SK-N-DZ (cell line): ENCODE measurements around the gene GAST.
"Not testable (repeated sequence)": the region's sequence is repeated elsewhere in the genome, so short reads cannot be mapped to it uniquely, and the experiment has no call there.

Source experiments
- DNase-seq: peaks from one replicate; pipeline ENCODE4 v3.0.0-alpha.2; 2015; ENCODE audit warnings: low spot score

GAST gene

DNA sequence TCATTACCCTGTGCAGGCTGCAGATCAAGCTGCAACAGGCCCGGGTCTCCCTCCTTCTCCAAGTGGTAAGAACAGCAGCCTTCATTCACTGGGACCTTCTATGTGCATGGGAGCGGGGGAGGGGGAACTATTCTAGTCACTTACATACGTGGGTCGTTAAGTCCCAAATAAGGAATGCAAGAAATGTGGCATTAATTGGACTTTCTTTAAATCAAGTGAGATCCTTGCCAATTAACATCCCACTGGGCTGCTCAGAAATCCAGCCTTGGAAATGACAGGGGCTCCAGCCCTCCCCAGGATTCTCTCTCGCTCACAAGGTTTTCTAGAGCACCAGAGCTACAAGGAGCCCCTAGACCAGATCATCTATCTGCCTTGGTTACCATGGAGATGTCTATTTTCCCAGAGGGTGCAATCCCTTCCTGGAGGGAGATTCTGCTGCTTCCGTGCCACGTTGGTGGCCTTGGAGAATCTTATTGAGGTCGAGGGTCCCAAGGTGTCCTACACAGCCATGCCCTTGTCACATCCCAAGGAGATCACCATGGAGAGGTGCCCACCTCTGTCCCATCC, 28.6 kb upstream of the GAST start:
- peak; percentile 83 for DNase-seq

DNA sequence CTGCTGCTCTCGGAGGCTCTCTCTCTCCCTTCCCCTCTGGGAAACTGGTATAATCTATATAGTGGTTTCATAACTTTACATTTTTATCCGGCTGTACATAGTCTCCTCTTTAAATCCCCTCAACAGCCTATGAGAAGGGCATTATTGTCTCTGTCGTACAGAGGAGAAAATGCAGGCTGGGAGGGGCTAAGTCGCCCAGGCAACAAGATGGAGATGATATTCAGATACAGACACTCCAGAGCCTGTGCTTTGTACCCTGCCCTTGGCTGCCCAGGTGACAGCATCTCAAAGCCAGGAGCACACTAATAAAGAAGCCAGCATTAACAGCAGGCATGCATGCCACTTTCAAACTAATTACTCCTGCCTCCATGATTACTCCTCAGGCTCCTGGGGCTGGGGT, 28.1 kb upstream of the GAST start:
- DNase-seq, result peak; percentile 82

DNA sequence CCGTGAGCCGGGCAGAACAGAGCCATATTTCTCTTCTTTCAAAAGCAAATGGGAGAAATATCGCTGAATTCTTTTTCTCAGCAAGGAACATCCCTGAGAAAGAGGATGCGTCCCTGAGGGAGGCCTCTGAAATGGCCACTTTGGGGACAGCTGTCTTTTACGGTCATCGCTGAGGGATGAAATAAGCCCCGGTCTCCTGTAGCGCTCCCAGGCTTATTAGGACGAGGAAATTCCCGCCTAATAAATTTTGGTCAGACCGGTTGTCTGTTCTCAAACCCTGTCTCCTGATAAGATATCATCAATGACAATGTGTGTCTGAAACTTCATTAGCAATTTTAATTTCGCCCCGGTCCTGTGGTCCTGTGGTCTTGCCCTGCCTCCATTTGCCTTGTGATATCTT, 26.4 kb upstream of the GAST start:
- not testable (repeated sequence) for DNase-seq

DNA sequence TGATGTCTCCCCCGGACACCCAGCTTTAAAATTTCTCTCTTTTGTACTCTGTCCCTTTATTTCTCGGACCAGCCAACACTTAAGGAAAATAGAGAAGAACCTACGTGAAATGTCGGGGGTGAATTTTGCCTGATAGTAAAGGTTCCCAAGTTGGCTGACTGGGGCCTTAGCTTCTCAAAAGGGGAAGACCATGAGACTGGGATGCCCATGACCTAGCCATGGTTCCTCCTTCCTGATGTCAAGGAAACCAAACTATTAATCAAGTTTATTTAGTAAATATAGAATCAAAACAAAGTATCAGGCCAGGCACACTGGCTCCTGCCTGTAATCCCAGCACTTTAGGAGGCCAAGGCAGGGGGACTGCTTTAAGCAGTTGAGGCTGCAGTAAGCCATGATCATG, 25.9 kb upstream of the GAST start:
- DNase-seq, result no peak

DNA sequence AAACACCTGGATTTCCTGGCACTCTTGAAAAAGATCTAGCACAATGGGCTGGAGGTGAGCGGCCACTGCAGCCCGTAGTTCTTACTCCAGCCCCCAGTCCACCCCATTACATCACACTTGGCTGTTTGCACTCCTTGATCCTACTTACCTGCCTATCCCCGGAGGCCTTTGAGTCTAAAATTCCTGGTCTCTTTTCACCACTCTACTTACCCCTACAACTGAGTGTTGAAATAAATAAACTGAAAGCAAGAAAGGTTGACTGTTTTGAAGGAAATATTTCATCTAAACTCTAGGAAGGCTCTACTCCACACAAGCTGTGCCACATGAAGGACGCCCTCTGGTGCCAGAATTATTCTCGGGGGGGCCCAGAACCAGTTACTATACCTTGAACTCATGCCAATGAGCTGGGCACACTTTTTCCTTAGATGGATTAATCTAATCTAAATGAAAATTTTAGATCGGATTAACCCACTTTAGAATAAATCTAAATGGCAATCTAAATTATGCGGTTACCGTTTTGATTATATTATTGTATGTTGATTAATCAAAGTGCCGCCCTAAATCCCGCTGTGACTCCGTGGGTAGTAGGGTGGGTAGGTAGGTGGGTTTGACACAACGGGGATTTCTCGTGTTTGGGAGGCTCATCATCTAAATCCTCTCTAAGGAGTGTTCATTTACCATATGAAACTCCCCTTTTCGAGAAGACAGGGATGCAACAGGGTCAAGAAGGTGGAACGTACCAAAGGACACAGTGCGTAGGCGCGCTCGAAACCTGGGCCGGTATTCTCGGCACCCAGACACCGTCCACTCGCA, 24.1 kb upstream of the GAST start:
- no peak for DNase-seq

DNA sequence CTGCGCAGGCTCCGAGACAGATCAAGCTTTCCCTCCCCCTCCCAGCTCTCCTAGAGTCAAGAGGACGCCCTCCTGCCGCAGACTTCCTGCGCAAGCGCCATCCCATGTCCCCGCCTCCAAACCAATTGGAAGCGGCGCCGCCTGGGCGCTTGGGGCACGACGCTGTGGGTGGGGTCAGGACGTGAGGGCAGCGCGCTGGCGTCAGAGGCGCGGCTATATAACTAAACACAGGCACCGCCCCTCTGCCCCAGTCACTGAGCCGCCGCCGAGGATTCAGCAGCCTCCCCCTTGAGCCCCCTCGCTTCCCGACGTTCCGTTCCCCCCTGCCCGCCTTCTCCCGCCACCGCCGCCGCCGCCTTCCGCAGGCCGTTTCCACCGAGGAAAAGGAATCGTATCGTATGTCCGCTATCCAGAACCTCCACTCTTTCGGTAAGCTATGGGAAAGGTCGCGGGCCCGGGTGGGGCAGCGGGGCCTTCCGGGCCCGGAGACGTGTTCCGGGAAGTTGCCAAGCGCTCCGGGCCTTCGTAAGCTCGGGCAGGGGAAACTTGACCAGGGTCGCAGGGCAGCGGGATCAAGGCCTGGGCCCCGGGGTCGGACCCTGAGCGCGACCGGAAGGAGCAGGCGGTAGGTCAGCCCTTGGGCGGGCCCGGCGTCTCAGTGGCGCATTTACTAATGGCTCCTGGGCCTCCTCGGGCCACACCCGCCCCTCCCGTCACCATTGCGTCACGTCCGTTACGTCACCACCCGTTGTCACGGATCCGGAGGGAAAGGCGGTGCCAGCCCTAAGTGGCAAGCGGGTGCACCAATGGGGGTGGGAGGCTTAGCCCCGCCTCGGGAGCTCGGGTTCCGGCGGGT, 23.3 kb upstream of the GAST start, which contains the start of gene EIF1:
Gene EIF1, plus strand, starts transcription at position 245 of the 856 bp plus-strand sequence. Its CDS starts 154 bp downstream, at position 399.
- DNase-seq, result peak; percentile 99

DNA sequence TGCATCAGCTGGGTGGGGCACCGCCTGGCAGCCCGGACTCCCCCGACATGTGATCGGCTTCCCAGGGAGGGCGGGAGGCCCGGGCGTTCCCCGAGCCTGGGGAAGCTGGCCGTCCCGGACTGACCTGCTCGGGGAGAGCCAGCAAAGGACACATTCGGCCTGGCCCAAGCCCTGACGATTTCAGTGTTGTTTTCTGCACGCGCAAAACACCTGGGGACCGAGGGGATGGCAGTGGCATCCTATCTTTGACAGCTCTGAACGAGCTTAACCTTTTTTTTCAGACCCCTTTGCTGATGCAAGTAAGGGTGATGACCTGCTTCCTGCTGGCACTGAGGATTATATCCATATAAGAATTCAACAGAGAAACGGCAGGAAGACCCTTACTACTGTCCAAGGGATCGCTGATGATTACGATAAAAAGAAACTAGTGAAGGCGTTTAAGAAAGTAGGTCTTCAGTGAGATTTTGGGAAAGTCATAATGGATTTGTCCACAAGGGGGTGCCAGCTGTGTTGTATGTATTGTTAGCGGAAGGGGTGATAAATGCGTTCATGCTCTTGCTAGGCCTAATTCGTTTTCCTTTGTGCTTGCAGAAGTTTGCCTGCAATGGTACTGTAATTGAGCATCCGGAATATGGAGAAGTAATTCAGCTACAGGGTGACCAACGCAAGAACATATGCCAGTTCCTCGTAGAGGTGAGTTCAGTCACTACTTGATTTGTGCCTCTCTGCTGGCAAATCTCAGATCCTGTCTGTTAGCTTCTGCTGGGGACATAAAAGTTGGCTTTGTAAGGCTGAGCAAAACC, 22.4 kb upstream of the GAST start:
- peak; percentile 77 for DNase-seq

DNA sequence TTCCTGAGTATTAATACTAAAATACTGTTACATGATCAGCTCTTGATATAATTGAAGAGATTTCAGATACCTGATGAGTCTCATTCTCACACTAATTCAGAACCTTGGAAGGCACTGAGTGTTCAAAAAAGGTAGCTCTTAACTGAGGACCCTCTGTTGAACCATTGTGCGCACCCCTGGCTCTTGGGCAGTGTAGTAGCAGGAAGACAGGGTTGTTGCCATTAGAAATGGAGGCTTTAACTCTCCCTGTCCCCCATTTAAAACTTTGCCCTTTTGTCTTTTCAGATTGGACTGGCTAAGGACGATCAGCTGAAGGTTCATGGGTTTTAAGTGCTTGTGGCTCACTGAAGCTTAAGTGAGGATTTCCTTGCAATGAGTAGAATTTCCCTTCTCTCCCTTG, 21.6 kb upstream of the GAST start:
- DNase-seq, result no peak

DNA sequence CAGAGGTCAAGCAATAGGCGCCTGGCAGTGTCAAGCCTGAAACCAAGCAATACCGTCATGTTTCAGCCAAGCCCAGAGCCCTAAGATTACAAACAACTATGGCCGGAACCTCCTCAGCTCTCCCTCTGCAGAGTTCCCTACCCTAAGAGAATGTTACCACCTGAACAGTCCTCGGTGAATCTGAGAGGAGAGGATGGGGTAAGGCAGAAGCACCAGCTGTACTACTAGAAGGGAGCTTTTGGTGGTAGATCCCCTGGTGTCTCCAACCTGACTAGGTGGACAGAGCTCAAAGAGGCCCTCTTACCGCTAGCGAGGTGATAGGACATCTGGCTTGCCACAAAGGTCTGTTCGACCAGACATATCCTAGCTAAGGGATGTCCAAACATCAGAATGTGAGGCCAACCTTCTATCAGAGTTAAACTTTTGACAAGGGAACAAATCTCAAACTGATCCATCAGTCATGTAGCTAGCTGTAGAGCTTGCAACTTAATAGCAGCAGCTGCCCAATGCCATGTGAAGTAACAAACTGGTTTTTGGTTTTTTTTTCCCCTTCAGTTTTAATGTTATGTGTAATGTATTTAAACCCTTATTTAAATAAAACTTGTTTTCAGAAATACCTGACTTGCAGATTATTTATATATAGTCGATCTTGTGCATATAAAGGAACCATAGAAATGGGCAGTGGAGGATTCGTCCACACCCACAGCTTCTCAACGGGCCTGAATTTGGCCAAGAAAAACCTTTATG, 20.9 kb upstream of the GAST start:
- DNase-seq, result no peak

DNA sequence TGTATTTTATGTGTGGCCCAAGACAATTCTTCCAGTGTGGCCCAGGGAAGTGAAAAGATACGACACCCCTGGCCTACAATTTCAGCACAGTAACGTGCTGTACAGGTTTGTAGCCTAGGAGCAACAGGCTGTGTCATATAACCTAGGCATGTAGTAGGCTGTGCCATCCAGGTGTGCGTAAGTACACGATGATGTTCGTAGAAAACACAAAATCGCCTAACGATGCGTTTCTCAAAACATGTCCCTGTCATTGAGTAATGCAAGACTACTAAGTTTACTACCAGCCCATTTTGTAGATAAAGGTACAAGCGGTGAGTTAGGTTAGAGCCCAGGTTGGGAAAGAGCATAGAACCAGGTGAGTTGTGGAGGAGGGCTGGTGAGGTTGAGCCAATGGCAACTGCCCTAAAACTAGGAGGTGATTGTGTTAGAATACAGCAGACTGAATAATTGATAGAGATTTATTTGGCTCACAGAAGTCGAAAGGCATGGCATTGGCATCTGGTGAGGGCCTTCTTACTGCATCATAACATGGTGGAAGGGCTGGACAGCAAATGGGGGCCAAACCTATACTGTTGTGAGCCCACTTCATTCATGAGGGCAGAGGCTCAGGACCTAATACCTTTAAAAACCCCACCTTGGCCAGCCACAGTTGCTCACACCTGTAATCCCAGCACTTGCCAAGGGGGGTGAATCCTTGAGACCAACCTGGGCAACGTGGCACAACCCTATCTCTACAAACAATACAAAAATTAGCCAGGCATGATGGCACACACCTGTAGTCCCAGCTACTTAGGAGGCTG, 19.2 kb upstream of the GAST start:
- no peak for DNase-seq

DNA sequence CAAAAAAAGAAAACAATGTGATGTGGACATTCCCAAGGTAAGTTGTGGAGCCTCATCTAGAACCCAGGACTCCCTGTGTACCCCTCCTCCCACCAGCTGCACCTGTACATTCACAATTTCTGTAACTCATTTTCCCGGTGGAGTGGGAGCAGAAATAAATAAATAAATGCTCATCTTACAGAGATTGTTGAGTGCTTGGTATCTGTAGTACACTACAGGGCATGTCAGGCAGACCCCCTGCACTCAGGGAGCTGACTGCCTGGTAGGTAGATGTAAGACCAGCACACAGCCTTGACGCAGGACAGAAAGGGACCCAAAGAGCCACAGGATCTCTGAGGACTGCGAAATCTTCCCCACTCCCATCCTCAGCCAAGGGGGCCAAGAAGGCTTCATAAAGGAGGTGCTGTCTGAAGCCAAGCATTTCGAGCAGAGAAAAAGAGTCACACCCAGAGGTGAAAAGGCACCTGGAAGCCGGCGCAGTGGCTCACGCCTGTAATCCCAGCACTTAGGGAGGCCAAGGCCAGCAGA, 16.9 kb upstream of the GAST start:
- no peak for DNase-seq

DNA sequence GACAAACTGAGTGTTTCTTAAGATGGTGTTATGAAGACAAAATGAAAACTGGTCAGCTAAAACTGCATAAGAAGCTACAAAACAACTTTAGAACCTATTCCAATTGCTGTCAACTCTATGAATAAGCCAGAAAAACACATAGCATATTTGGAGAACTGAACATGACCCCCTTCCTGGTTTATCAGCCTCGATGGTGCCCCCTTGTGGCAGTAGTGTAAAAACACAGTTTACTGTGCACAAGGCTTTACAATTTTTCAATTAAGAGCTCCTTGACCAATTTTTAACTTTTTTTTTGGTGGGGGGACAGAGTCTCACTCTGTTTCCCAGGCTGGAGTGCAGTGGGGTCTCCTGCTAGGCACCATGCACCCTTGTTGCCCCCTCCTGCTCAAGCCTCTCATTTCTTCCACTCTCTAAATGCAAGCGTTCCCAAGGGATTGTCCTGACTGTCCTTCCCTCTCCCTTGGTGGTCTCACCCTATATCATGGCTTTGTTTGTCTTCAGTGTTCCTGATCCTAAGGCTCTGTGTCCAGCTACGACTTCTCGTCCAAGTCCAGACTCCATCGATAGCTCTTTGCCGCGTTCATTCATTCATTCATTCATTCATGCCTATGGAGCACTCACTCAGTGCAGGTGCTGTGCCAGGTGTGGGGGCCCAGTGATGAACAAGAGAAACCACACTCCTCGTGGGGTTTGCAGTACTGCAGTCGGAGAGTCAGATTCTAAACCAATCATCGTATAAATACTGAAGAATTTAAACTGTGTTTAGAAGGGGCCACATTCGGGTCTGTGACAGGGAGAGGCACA, 16.0 kb upstream of the GAST start:
- peak; percentile 79 for DNase-seq

DNA sequence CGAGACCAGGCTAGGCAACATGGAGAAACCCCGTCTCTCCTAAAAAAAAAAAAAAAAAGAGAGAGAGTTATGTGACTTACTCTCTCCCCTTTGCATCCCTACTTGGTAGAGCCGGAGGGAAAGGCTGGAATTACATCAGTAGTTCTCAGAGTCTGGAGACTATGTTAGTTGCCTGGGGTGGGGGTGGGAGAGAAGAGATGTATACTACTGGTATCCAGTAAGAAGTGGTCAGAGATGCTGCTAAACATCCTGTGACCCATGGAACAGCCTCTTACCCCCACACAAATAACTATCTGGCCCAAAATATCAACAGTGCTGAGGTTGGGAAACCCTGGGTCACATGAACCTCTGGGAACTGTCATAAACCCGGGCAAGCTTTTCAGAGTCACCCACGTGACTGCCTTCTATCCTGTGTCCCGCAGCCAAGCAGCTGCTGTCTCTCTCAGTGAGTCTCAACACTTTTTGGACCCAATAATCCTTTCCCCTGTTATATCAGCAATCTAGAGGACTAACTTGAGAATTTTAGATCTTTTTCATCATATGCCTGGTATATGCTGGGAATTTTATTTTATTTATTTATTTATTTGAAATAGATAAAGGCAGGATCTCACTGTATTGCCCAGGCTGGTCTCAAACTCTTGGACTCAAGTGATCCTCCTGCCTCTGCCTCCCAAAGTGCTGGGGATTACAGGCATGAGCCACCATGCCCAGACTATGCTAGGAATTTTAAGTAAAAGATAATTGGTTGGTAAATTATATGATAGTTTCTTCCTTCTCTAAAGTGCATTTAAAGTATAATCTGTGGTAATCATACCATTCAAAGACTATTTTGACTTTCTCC, 14.8 kb upstream of the GAST start:
- no peak for DNase-seq

DNA sequence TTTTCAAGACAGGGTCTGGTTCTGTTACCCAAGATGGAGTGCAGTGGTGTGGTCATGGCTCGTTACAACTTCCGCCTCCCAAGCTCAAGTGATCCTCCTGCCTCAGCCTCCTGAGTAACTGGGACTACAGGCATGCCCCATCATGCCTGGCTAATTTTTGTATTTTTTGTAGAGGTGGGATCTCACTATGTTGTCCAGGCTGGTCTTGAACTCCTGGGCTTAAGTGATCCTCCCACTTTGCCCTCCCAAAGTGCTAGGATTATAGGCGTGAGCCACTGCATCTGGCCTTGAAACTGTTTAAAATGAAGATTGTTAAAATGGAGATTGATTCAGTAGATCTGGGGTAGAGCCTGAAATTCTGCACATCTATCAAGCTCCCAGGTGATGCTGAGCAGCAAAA, 11.3 kb upstream of the GAST start:
- not testable (repeated sequence) for DNase-seq

DNA sequence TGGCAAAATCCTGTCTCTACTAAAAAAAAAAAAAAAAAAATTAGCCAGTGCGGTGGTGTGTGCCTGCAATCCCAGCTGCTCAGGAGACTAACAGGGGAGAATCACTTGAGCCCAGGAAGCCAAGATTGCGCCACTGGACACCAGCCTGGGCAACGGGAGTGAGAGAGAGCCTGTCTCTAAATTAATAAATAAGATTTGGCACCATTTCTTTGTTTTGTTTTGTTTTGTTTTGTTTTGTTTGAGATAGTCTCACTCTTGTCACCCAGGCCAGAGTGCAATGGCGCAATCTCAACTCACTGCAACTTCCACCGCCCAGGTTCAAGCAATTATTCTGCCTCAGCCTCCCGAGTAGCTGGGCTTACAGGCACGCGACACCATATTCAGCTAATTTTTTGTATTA, 9.4 kb upstream of the GAST start:
- no peak for DNase-seq

DNA sequence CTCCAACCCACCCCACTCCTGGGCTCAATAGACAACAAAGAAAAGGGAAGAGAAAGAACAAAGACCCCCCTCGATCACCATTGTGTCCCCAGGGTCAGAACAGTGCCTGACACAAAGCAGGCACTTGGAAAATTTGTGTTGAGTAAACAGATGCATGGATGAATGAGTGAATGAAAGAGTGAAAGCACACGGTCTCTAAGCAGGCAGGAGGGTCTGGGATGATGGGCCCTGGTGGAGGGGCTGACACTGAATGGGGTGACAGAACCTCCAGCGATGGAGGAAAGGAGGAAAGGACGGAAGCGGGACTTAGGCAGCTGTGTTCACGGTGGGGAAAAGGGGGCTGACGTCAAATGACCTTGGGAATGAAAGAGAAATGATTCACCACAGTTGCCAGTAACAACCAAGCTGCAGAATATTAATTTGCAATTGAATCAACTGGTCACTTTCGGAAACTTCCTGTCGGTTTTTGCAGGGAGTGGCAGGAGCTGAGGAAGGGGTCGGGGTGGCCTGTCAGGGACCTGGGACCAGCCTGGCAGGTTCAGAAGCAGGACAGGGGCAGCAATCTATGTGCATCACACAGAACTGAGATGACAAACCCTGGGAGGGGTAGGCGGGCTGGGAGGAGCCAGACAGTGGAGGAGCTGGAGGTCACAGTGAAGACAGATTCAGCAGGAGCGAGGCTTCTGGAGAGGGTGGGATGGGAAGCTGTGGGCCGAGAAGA, 6.7 kb upstream of the GAST start:
- peak; percentile 54 for DNase-seq
